Spleen (tissue), 11 donors: Measurements from ENCODE around the gene EP400. TPM values are rescaled to one million over a fixed set of nuclear protein-coding genes. Genes with fewer than 3 reads are reported as not detected.

Experiments
- DNase-seq: peaks from one replicate; pipeline ENCODE4 v3.0.0-alpha.2; 2020
- H3K27ac ChIP-seq, 8 donors: fragments of 200-600 bp; sonication (generic) in 7 of 8; 1 replicate in 4 of 8; 2 replicates in 4 of 8; pipeline versions ENCODE4 v1.5.0 to v1.8.0; 2016 to 2021; ENCODE audit warnings: inconsistent platforms in 4 of 8, mild to moderate bottlenecking in 4 of 8, moderate library complexity in 1 of 8
- H3K27me3 ChIP-seq, 7 donors: fragments of 200-600 bp; sonication (generic) in 6 of 7; replicated peaks in 1 of 7; 1 replicate in 4 of 7; 2 replicates in 3 of 7; pipeline versions ENCODE4 v1.5.0 to v1.8.0; 2016 to 2021; ENCODE audit warnings: inconsistent platforms in 3 of 7, mild to moderate bottlenecking in 1 of 7
- H3K36me3 ChIP-seq, 6 donors: fragments of 200-600 bp; sonication (generic) in 5 of 6; 1 replicate in 4 of 6; 2 replicates in 2 of 6; pipeline versions ENCODE4 v1.5.0 to v1.8.0; 2016 to 2021; ENCODE audit warnings: inconsistent platforms in 2 of 6
- H3K4me1 ChIP-seq, 6 donors: fragments of 200-600 bp; sonication (generic) in 5 of 6; 1 replicate in 3 of 6; 2 replicates in 3 of 6; pipeline versions ENCODE4 v1.5.0 to v1.8.0; 2016 to 2021; ENCODE audit warnings: inconsistent platforms in 3 of 6
- H3K4me3 ChIP-seq, 8 donors: fragments of 200-600 bp; sonication (generic) in 7 of 8; 1 replicate in 4 of 8; 2 replicates in 4 of 8; pipeline versions ENCODE4 v1.5.0 to v1.8.0; 2016 to 2021; ENCODE audit warnings: inconsistent platforms in 4 of 8, mild to moderate bottlenecking in 4 of 8, moderate library complexity in 2 of 8
- H3K9me3 ChIP-seq, 8 donors: fragments of 200-600 bp; sonication (generic) in 7 of 8; 1 replicate in 4 of 8; 2 replicates in 4 of 8; pipeline versions ENCODE4 v1.5.0 to v1.8.0; 2016 to 2021; ENCODE audit warnings: inconsistent platforms in 4 of 8
- POLR2A ChIP-seq, 3 donors: fragments of 450-650 bp; IDR thresholded peaks; one replicate each; pipeline ENCODE4 v1.5.1; 2017; ENCODE audit warnings: antibody characterized with exemption in 3 of 3, mild to moderate bottlenecking in 1 of 3
- POLR2AphosphoS5 ChIP-seq, 3 donors: sonication (generic); formaldehyde crosslinking; IDR thresholded peaks; one replicate each; pipeline ENCODE4 v1.5.1; 2017; ENCODE audit warnings: antibody characterized with exemption in 3 of 3
- WGBS, 5 donors: extraction: QIAGEN DNeasy Blood & Tissue Kit in 3 of 5; methylation state at CpG; one replicate each; pipeline versions ENCODE4 v1.1.5 to v1.1.7; 2013 to 2018; 5-methylcytosine and 5-hydroxymethylcytosine counted together
- intact Hi-C: fragments of 100-400 bp; cut with DNase I; formaldehyde crosslinking; loops from one replicate; pipeline ENCODE4 v1.15.0; 2023; ENCODE audit warnings: low total_unique reads
- polyA plus RNA-seq, 3 donors: library from polyadenylated mRNA; stranded (reverse); fragments of 200-250 nt; gene quantifications; one replicate each; pipeline ENCODE4 v1.2.1, GENCODE V29; 2013
- total RNA-seq, 7 donors: library from RNA; depleted of rRNA in 3 of 7; stranded (reverse); fragments of >200 nt in 3 of 7; fragmentation: NEBNext Ultra II Directional in 4 of 7; extraction: Animal tissue kit (Norgen Biotek cat#: 25700) in 4 of 7; gene quantifications; one replicate each; pipeline versions ENCODE4 v1.1.0 to v1.2.1, GENCODE V29; 2016 to 2021
- TF ChIP-seq, protein P1 (sequence below), 11 experiments: fragments of 200-600 bp in 7 of 11; fragments of 450-650 bp in 4 of 11; sonication (generic) in 4 of 11; IDR thresholded peaks in 8 of 11; conservative IDR thresholded peaks in 3 of 11; 1 replicate in 7 of 11; 2 replicates in 4 of 11; pipeline versions ENCODE4 v1.4.0 to v1.8.0; 2016 to 2021; ENCODE audit warnings: antibody characterized with exemption in 11 of 11, inconsistent platforms in 4 of 11, mild to moderate bottlenecking in 1 of 11
- donor health status: healthy with polysubstance abuse.
- donor health status: DM: no; HTN: no; CAD: no; lungs with moderate emphysema.
- donor health status: DM: no; HTN: no; CAD: no.
- donor health status: Bipolar disorder and iron deficiency.
- donor health status: healthy.
- donor health status: DM: no; HTN: no; CAD: no.
- donor health status: DM: yes; HTN: yes; CAD: no.

The EP400 gene
- total and polyA plus RNA-seq, 10 donors, result 11.8 to 70.2 (median 45.6) TPM

DNA sequence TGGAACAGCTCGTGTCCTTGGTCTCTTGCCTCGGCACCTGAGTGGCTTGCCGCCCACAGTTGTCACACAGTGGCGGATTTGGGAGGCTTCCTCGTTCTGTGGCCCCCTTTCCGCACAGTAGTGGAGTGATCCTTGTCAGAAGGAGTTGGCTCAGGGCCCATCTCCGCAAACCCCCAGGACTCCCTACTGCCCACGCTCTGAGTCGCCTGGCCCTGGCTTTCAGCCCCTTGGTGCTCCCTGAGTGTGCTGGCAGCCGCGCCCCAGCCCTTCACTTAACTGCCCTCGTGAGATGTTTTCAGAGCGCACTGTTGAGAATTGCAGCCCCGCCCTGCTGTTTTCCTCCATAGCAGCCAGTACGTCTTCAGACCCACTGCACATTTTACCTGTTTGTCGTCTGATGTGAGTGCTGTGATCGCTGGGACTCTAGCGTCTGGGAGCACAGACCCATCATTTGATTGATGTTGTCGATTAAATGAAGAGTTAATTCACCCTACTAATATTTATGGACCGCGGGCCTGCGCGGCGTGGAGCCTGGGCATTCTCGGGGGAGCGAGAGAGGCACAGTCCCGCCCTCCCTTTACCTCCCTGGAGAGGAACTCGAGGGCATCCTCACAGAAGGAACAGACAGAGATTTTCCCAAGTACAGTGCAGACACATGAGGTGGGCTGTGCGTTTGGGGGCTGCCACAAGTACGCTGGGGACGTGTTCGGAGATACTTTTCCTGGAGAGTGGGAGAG is 102.6 kb downstream of the EP400 start:
- intact Hi-C loops, result no loop called here
- no peaks in the 10 kb centered on the region for H3K27me3 ChIP-seq
- H3K9me3 ChIP-seq, result no peaks in the 10 kb centered on the region
- 94 to 98% (median 97%) methylated on average over 32 of the region's 32 CpGs for WGBS, 5 donors
- H3K4me1 ChIP-seq, result peaks cover 0 to 16% (median 3%) of the 10 kb centered on the region in 6 donors
- peaks cover 11 to 99% (median 78%) of the 10 kb centered on the region in 6 donors for H3K36me3 ChIP-seq
- no peak overlapping the region for H3K4me3 ChIP-seq
- no peak for DNase-seq
- no peak overlapping the region for H3K27ac ChIP-seq
- TF ChIP-seq, protein P1, sequence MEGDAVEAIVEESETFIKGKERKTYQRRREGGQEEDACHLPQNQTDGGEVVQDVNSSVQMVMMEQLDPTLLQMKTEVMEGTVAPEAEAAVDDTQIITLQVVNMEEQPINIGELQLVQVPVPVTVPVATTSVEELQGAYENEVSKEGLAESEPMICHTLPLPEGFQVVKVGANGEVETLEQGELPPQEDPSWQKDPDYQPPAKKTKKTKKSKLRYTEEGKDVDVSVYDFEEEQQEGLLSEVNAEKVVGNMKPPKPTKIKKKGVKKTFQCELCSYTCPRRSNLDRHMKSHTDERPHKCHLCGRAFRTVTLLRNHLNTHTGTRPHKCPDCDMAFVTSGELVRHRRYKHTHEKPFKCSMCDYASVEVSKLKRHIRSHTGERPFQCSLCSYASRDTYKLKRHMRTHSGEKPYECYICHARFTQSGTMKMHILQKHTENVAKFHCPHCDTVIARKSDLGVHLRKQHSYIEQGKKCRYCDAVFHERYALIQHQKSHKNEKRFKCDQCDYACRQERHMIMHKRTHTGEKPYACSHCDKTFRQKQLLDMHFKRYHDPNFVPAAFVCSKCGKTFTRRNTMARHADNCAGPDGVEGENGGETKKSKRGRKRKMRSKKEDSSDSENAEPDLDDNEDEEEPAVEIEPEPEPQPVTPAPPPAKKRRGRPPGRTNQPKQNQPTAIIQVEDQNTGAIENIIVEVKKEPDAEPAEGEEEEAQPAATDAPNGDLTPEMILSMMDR (IDR thresholded peaks at IDR 0.05 in 8 of 11, conservative IDR thresholded peaks at IDR 0.05 in 3 of 11), result no peak
- no peak for TF ChIP-seq POLR2A (IDR thresholded peaks at IDR 0.05)
- no peak for TF ChIP-seq POLR2AphosphoS5 (IDR thresholded peaks at IDR 0.05)

DNA sequence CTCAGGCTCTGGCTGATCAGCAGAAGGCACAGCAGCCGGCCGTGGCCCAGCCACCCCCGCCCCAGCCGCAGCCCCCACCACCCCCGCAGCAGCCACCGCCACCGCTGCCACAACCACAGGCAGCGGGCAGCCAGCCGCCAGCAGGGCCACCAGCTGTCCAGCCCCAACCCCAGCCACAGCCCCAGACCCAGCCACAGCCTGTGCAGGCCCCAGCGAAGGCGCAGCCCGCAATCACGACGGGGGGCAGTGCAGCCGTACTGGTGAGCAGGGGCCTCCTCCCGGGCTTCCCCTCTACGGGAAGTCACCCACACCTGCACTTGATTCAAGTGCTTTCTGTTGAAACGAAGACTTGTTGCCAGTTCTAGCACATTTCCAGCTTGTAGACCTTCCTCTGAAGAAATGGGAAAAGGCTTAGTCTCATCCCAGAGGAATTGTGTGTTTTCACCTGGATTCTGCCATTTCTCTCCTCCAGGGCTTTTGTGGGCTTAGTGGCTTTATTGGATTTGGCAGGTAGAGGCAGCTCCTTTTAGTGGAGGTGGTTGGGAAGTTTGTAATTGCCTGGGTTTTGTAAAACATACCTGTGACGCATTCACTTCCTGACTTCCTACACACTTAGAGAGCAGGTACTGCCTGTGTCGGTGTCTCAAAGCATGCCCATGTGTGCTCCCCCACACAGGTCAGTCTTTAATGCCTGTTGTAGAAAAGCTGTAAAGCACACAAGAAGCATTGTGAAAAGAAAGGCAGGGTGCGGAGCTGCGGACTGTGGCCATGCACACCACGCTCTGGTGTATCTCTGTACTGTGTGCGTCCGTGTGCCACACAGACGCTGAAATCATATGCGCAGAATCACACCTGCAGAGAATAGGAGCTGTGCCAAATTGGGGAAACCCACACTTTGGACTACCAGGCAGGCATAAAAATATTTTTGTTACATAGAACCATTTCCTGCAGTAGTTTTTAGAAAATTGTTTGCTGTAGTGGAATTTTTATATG is 103.9 kb downstream of the EP400 start:
- intact Hi-C loops, result no loop called here
- Histone ChIP-seq H3K27ac (no peak overlapping the region), H3K36me3 (peaks cover 11 to 99% (median 81%) of the 10 kb centered on the region in 6 donors), H3K9me3 (no peaks in the 10 kb centered on the region), H3K27me3 (no peaks in the 10 kb centered on the region), H3K4me1 (peaks cover 0 to 19% (median 3%) of the 10 kb centered on the region in 6 donors), H3K4me3 (no peak overlapping the region)
- TF ChIP-seq, protein P1 (IDR thresholded peaks at IDR 0.05 in 8 of 11, conservative IDR thresholded peaks at IDR 0.05 in 3 of 11), result no peak
- TF ChIP-seq POLR2A (IDR thresholded peaks at IDR 0.05), result no peak
- peak in 1 of 3 donors; percentile 14 for TF ChIP-seq POLR2AphosphoS5 (IDR thresholded peaks at IDR 0.05)
- WGBS, 5 donors, result 83 to 94% (median 92%) methylated on average over 18 to 27 of the region's 27 CpGs
- no peak for DNase-seq

DNA sequence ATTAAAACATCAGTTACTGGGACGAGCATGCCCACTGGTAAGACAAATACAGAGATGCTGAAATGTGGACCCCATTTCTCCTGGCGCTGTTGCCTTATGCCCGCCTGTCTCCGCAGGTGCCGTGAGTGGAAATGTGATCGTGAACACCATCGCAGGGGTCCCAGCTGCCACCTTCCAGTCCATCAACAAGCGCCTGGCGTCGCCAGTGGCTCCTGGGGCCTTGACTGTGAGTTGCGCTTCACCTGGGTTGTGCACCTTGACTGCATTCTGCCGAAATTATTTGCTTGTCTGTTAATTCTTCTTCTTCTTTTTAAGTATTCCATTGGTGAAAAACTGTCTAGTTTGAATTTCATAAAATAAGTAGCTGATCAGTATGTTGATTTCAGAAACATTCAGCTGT is 105.2 kb downstream of the EP400 start:
- WGBS, 5 donors, result 95 to 98% (median 98%) methylated on average over 12 of the region's 12 CpGs
- Histone ChIP-seq H3K36me3 (peaks cover 11 to 99% (median 75%) of the 10 kb centered on the region in 6 donors), H3K4me1 (peaks cover 0 to 19% (median 3%) of the 10 kb centered on the region in 6 donors), H3K9me3 (no peaks in the 10 kb centered on the region), H3K27me3 (no peaks in the 10 kb centered on the region), H3K27ac (no peak overlapping the region), H3K4me3 (no peak overlapping the region)
- DNase-seq, result no peak
- intact Hi-C loops, result no loop called here
- TF ChIP-seq POLR2A (IDR thresholded peaks at IDR 0.05), result no peak
- TF ChIP-seq POLR2AphosphoS5 (IDR thresholded peaks at IDR 0.05), result no peak
- TF ChIP-seq, protein P1 (IDR thresholded peaks at IDR 0.05 in 8 of 11, conservative IDR thresholded peaks at IDR 0.05 in 3 of 11), result no peak
